SK-N-SH treated with all-trans-retinoic acid at 6 μM for 48 hours (cell line): ENCODE data around the gene ITPR2.

Experiments
- ATAC-seq: fragments of 200-7000 bp; cut with Tn5 transposase; 3 replicates; pipeline ENCODE4 v1.9.1; 2020; ENCODE audit warnings: mild to moderate bottlenecking, moderate library complexity
- ARNTL ChIP-seq: fragments of 450-650 bp; formaldehyde crosslinking; IDR thresholded peaks from 2 replicates; pipeline ENCODE4 v1.5.0; 2020; ENCODE audit warnings: low read depth, mild to moderate bottlenecking, moderate library complexity, borderline replicate concordance
- CREB5 ChIP-seq: fragments of 250-450 bp; sonication (Bioruptor Pico); IDR thresholded peaks from 2 replicates; pipeline ENCODE4 v1.5.1; 2020; ENCODE audit warnings: low read depth, mild to moderate bottlenecking, moderate library complexity
- CSDC2 ChIP-seq: fragments of 250-450 bp; sonication (Bioruptor Pico); IDR thresholded peaks from 2 replicates; pipeline ENCODE4 v1.5.0; 2020; ENCODE audit warnings: mild to moderate bottlenecking, moderate library complexity
- CSRNP3 ChIP-seq: fragments of 250-450 bp; sonication (Bioruptor Pico); IDR thresholded peaks from 2 replicates; pipeline ENCODE4 v1.5.1; 2021; ENCODE audit warnings: mild to moderate bottlenecking, moderate library complexity
- ESRRG ChIP-seq: fragments of 250-450 bp; sonication (Bioruptor Pico); IDR thresholded peaks from 2 replicates; pipeline ENCODE4 v1.6.1; 2021; ENCODE audit warnings: mild to moderate bottlenecking
- GLIS3 ChIP-seq: fragments of 250-450 bp; sonication (Bioruptor Pico); IDR thresholded peaks from 2 replicates; pipeline ENCODE4 v1.5.0; 2020; ENCODE audit warnings: mild to moderate bottlenecking, moderate library complexity
- OSR1 ChIP-seq: fragments of 250-450 bp; sonication (Bioruptor Pico); IDR thresholded peaks from 2 replicates; pipeline ENCODE4 v1.8.0; 2022; ENCODE audit warnings: moderate library complexity, mild to moderate bottlenecking, inconsistent platforms
- PATZ1 ChIP-seq: fragments of 250-450 bp; sonication (Bioruptor Pico); IDR thresholded peaks from 2 replicates; pipeline ENCODE4 v1.8.0; 2020; ENCODE audit warnings: mild to moderate bottlenecking, moderate library complexity, borderline replicate concordance
- PPARA ChIP-seq: fragments of 250-450 bp; sonication (Bioruptor Pico); IDR thresholded peaks from 2 replicates; pipeline ENCODE4 v1.5.0; 2020; ENCODE audit warnings: mild to moderate bottlenecking, borderline replicate concordance
- RARB ChIP-seq: fragments of 250-450 bp; sonication (Bioruptor Pico); IDR thresholded peaks from 2 replicates; pipeline ENCODE4 v1.8.0; 2021; ENCODE audit warnings: mild to moderate bottlenecking, moderate library complexity
- SNAI2 ChIP-seq: fragments of 250-450 bp; sonication (Bioruptor Pico); IDR thresholded peaks from 2 replicates; pipeline ENCODE4 v1.5.0; 2020; ENCODE audit warnings: mild to moderate bottlenecking, moderate library complexity
- TCF4 ChIP-seq: fragments of 250-450 bp; sonication (Bioruptor Pico); IDR thresholded peaks from 2 replicates; pipeline ENCODE4 v1.8.0; 2021; ENCODE audit warnings: mild to moderate bottlenecking, moderate library complexity, borderline replicate concordance
- TSHZ2 ChIP-seq: fragments of 250-450 bp; sonication (Bioruptor Pico); IDR thresholded peaks from 2 replicates; pipeline ENCODE4 v1.5.0; 2020; ENCODE audit warnings: mild to moderate bottlenecking, moderate library complexity
- ZC3H10 ChIP-seq: fragments of 250-450 bp; sonication (Bioruptor Pico); IDR thresholded peaks from 2 replicates; pipeline ENCODE4 v1.5.1; 2021; ENCODE audit warnings: mild to moderate bottlenecking, moderate library complexity
- ZFP3 ChIP-seq: fragments of 250-450 bp; sonication (Bioruptor Pico); IDR thresholded peaks from 2 replicates; pipeline ENCODE4 v1.5.0; 2020; ENCODE audit warnings: mild to moderate bottlenecking, moderate library complexity
- ZFP30 ChIP-seq: fragments of 450-650 bp; formaldehyde crosslinking; IDR thresholded peaks from 2 replicates; pipeline ENCODE4 v1.5.0; 2022; ENCODE audit warnings: mild to moderate bottlenecking, moderate library complexity
- ZNF70 ChIP-seq: fragments of 450-650 bp; formaldehyde crosslinking; IDR thresholded peaks from 2 replicates; pipeline ENCODE4 v1.5.0; 2020; ENCODE audit warnings: mild to moderate bottlenecking, moderate library complexity

Gene ITPR2

GRCh38 chr12:26694402-26694801, 138.6 kb downstream of the ITPR2 start:
- no peak for ATAC-seq
- TF ChIP-seq GLIS3 (CRISPR knock-in tag) (no peak), PATZ1 (CRISPR knock-in tag) (no peak), ZFP30 (CRISPR knock-in tag) (no peak), ZNF70 (CRISPR knock-in tag) (no peak), CREB5 (CRISPR knock-in tag) (no peak), TSHZ2 (CRISPR knock-in tag) (no peak), SNAI2 (CRISPR knock-in tag) (no peak), ESRRG (CRISPR knock-in tag) (no peak), CSDC2 (CRISPR knock-in tag) (no peak), RARB (no peak), ZFP3 (CRISPR knock-in tag) (no peak), ARNTL (no peak), CSRNP3 (CRISPR knock-in tag) (no peak), ZC3H10 (CRISPR knock-in tag) (no peak), OSR1 (CRISPR knock-in tag) (no peak), PPARA (CRISPR knock-in tag) (no peak)

GRCh38 chr12:26692407-26692806, 140.6 kb downstream of the ITPR2 start:
- no peak for ATAC-seq
- TF ChIP-seq ZC3H10 (CRISPR knock-in tag) (no peak), TCF4 (CRISPR knock-in tag) (no peak), PATZ1 (CRISPR knock-in tag) (no peak), ESRRG (CRISPR knock-in tag) (no peak), OSR1 (CRISPR knock-in tag) (no peak), CREB5 (CRISPR knock-in tag) (no peak), TSHZ2 (CRISPR knock-in tag) (no peak)
